Activated CD8-positive, alpha-beta T cell treated with anti-CD3 and anti-CD28 coated beads, Interleukin-2, amount 10 ng/mL, durations not matched to agents 7 days and 5 days (primary cell): ENCODE data around the gene PLEKHG4. TPM values are rescaled to one million over a fixed set of nuclear protein-coding genes. Genes with fewer than 3 reads are reported as not detected.

Source experiments
- ATAC-seq: fragments of 150-1000 bp; cut with Tn5 transposase; one replicate; pipeline ENCODE4 v1.10.0; 2021; ENCODE audit warnings: moderate library complexity
- CTCF ChIA-PET: fragments of 350-600 bp; sonication (Branson Sonifier 250); formaldehyde crosslinking; loops from one replicate; lab custom pipeline; 2021; ENCODE audit warnings: antibody characterized with exemption; lab: Charles Lee
- POLR2A ChIA-PET: fragments of 350-600 bp; sonication (Branson Sonifier 250); formaldehyde crosslinking; loops from one replicate; lab custom pipeline; 2021; ENCODE audit warnings: antibody characterized with exemption; lab: Charles Lee
- DNase-seq: peaks from one replicate; pipeline ENCODE4 v3.0.0-alpha.2; 2020
- H3K27ac Mint-ChIP-seq: one replicate; pipeline ENCODE4 v1.8.0; 2021; ENCODE audit warnings: mild to moderate bottlenecking, mixed read lengths
- H3K27me3 Mint-ChIP-seq: one replicate; pipeline ENCODE4 v1.8.0; 2021; ENCODE audit warnings: low read depth, mixed read lengths
- H3K36me3 Mint-ChIP-seq: one replicate; pipeline ENCODE4 v1.8.0; 2021; ENCODE audit warnings: low read depth, mixed read lengths
- H3K4me1 Mint-ChIP-seq: one replicate; pipeline ENCODE4 v1.8.0; 2021; ENCODE audit warnings: low read depth, mixed read lengths
- H3K4me3 Mint-ChIP-seq: one replicate; pipeline ENCODE4 v1.8.0; 2021; ENCODE audit warnings: mild to moderate bottlenecking, mixed read lengths
- H3K9me3 Mint-ChIP-seq: one replicate; pipeline ENCODE4 v1.8.0; 2022; ENCODE audit warnings: mixed read lengths; ENCODE audit not compliant: insufficient read depth
- total RNA-seq, 2 experiments: library from RNA; stranded (reverse); gene quantifications; one replicate each; pipeline ENCODE4 v1.2.3, GENCODE V29; 2021

Gene PLEKHG4
- 10 to 100 TPM; 13.6 to 16.3 TPM for total RNA-seq

GRCh38 chr16:67279296-67280089 lies at the start of gene PLEKHG4:
Gene PLEKHG4 (plus strand): TSS chr16:67279532. CDS start chr16:67280045, 513 bp downstream.
- peak within 1 kb of the TSS; percentile 76 for H3K27ac Mint-ChIP-seq
- peak within 1 kb of the TSS; percentile 81 for H3K4me3 Mint-ChIP-seq
- DNase-seq: peak; percentile 87
- no peaks in the 10 kb centered on the region for H3K9me3 Mint-ChIP-seq
- no peaks in the 10 kb centered on the region for H3K27me3 Mint-ChIP-seq
- POLR2A ChIA-PET: interaction anchor here (1.1 to 1.3 kb wide), 2 partner anchors 9 to 30 kb away, joined by 3 read pairs; no protein-coding TSS in a partner anchor
- CTCF ChIA-PET: interaction anchor here (0.9 to 1.5 kb wide), 8 partner anchors 10 to 103 kb away, joined by 3 to 9 read pairs (median 3); partner anchors contain the start of genes FHOD1, KCTD19, LRRC36 and TMEM208
- peaks cover 17% of the 10 kb centered on the region for H3K4me1 Mint-ChIP-seq
- H3K36me3 Mint-ChIP-seq: peaks cover 10% of the 10 kb centered on the region
- peak; percentile 96 for ATAC-seq

GRCh38 chr16:67229906-67230808 lies 49.2 kb upstream of the PLEKHG4 start:
- ATAC-seq: no peak
- H3K9me3 Mint-ChIP-seq: no peaks in the 10 kb centered on the region
- peaks cover 46% of the 10 kb centered on the region for H3K36me3 Mint-ChIP-seq
- H3K27me3 Mint-ChIP-seq: no peaks in the 10 kb centered on the region
- H3K27ac Mint-ChIP-seq: no peak overlapping the region
- CTCF ChIA-PET: no interaction called here
- H3K4me1 Mint-ChIP-seq: peaks cover 29% of the 10 kb centered on the region
- POLR2A ChIA-PET: interaction anchor here (0.7 to 1.3 kb wide), 2 partner anchors 10 to 428 kb away, joined by 3 to 5 read pairs; no protein-coding TSS in a partner anchor
- no peak overlapping the region for H3K4me3 Mint-ChIP-seq
- no peak for DNase-seq

- ChIA-PET CTCF (no interaction called here), POLR2A (interaction anchor here (0.7 to 1.3 kb wide), 3 partner anchors 9 to 427 kb away, joined by 3 to 5 read pairs (median 3); no protein-coding TSS in a partner anchor)
- H3K4me3 Mint-ChIP-seq: no peak overlapping the region
These were observed 48.3 kb upstream of the PLEKHG4 start for GRCh38 chr16:67230809-67231660.

GRCh38 chr16:67233596-67233995 lies 45.7 kb upstream of the PLEKHG4 start:
- Mint-ChIP-seq H3K9me3 (no peaks in the 10 kb centered on the region), H3K4me3 (no peak overlapping the region), H3K36me3 (peaks cover 70% of the 10 kb centered on the region), H3K27ac (no peak overlapping the region), H3K4me1 (peaks cover 12% of the 10 kb centered on the region), H3K27me3 (no peaks in the 10 kb centered on the region)
- ATAC-seq: no peak
- ChIA-PET POLR2A (interaction anchor here (1.0 to 1.5 kb wide), 3 partner anchors 10 to 14 kb away, joined by 3 to 5 read pairs (median 4); no protein-coding TSS in a partner anchor), CTCF (interaction anchor here (0.9 kb wide), 1 partner anchor 14 kb away, joined by 3 read pairs; no protein-coding TSS in a partner anchor)
- DNase-seq: no peak

More at GRCh38 chr16:67230809-67231660, 48.3 kb upstream of the PLEKHG4 start:
- H3K9me3 Mint-ChIP-seq: no peaks in the 10 kb centered on the region
- H3K4me1 Mint-ChIP-seq: peaks cover 21% of the 10 kb centered on the region
- H3K27me3 Mint-ChIP-seq: no peaks in the 10 kb centered on the region
- peaks cover 53% of the 10 kb centered on the region for H3K36me3 Mint-ChIP-seq
- DNase-seq (no peak), ATAC-seq (no peak)
- no peak overlapping the region for H3K27ac Mint-ChIP-seq

GRCh38 chr16:67234180-67234597 lies 45.1 kb upstream of the PLEKHG4 start:
- peaks cover 69% of the 10 kb centered on the region for H3K36me3 Mint-ChIP-seq
- no peaks in the 10 kb centered on the region for H3K9me3 Mint-ChIP-seq
- ChIA-PET POLR2A (interaction anchor here (1.0 to 1.4 kb wide), 2 partner anchors 10 to 14 kb away, joined by 3 to 4 read pairs; no protein-coding TSS in a partner anchor), CTCF (no interaction called here)
- H3K4me1 Mint-ChIP-seq: peaks cover 13% of the 10 kb centered on the region
- DNase-seq (no peak), ATAC-seq (no peak)
- no peak overlapping the region for H3K4me3 Mint-ChIP-seq
- no peak overlapping the region for H3K27ac Mint-ChIP-seq
- no peaks in the 10 kb centered on the region for H3K27me3 Mint-ChIP-seq

- no peaks in the 10 kb centered on the region for H3K9me3 Mint-ChIP-seq
- ATAC-seq (no peak), DNase-seq (no peak)
- H3K4me3 Mint-ChIP-seq: peak overlapping the region; percentile 2
- POLR2A ChIA-PET: interaction anchor here (0.7 to 4.1 kb wide), 3 partner anchors 9 to 27 kb away, joined by 3 to 27 read pairs (median 5); partner anchors contain the start of gene TMEM208
- H3K27ac Mint-ChIP-seq: peak overlapping the region; percentile 79
- CTCF ChIA-PET: interaction anchor here (1.6 to 2.5 kb wide), 2 partner anchors 8 to 9 kb away, joined by 5 to 6 read pairs; partner anchors contain the start of gene TMEM208
- H3K4me1 Mint-ChIP-seq: peaks cover 13% of the 10 kb centered on the region
- H3K27me3 Mint-ChIP-seq: no peaks in the 10 kb centered on the region
- peaks cover 53% of the 10 kb centered on the region for H3K36me3 Mint-ChIP-seq
These were observed 43.3 kb upstream of the PLEKHG4 start for GRCh38 chr16:67235816-67236562.

GRCh38 chr16:67236563-67237395 lies 42.6 kb upstream of the PLEKHG4 start:
- Mint-ChIP-seq H3K4me1 (peaks cover 19% of the 10 kb centered on the region), H3K36me3 (peaks cover 54% of the 10 kb centered on the region), H3K9me3 (no peaks in the 10 kb centered on the region), H3K4me3 (peak overlapping the region; percentile 2), H3K27me3 (no peaks in the 10 kb centered on the region), H3K27ac (peak overlapping the region; percentile 79)
- CTCF ChIA-PET: interaction anchor here (1.6 to 2.5 kb wide), 2 partner anchors 8 to 10 kb away, joined by 5 to 6 read pairs; partner anchors contain the start of gene TMEM208
- ATAC-seq: peak; percentile 85
- peak; percentile 80 for DNase-seq
- POLR2A ChIA-PET: interaction anchor here (0.7 to 4.1 kb wide), 3 partner anchors 9 to 28 kb away, joined by 3 to 27 read pairs (median 3); partner anchors contain the start of gene TMEM208

GRCh38 chr16:67237396-67238277 lies 41.7 kb upstream of the PLEKHG4 start:
- no peaks in the 10 kb centered on the region for H3K27me3 Mint-ChIP-seq
- H3K9me3 Mint-ChIP-seq: no peaks in the 10 kb centered on the region
- ChIA-PET POLR2A (interaction anchor here (1.2 to 4.1 kb wide), 2 partner anchors 9 to 10 kb away, joined by 3 to 27 read pairs; partner anchors contain the start of gene TMEM208), CTCF (interaction anchor here (2.5 kb wide), 1 partner anchor 11 kb away, joined by 6 read pairs; the partner anchor contains the start of gene TMEM208)
- H3K27ac Mint-ChIP-seq: peak overlapping the region; percentile 3
- ATAC-seq (no peak), DNase-seq (no peak)
- peaks cover 26% of the 10 kb centered on the region for H3K4me1 Mint-ChIP-seq
- H3K4me3 Mint-ChIP-seq: no peak overlapping the region
- H3K36me3 Mint-ChIP-seq: peaks cover 51% of the 10 kb centered on the region

GRCh38 chr16:67238278-67238575 lies 41.1 kb upstream of the PLEKHG4 start:
- ATAC-seq (no peak), DNase-seq (no peak)
- Mint-ChIP-seq H3K36me3 (peaks cover 48% of the 10 kb centered on the region), H3K4me3 (no peak overlapping the region), H3K9me3 (no peaks in the 10 kb centered on the region), H3K27me3 (no peaks in the 10 kb centered on the region), H3K4me1 (peaks cover 29% of the 10 kb centered on the region), H3K27ac (peak overlapping the region; percentile 62)
- POLR2A ChIA-PET: interaction anchor here (1.2 to 4.1 kb wide), 2 partner anchors 8 to 11 kb away, joined by 3 to 27 read pairs; partner anchors contain the start of gene TMEM208
- CTCF ChIA-PET: no interaction called here
